Duodenal mucosa (tissue), 2 donors: ENCODE results near the gene TBATA.

Source experiments
- H3K27ac ChIP-seq: one replicate; pipeline ENCODE4 v1.7.0; 2013; ENCODE audit warnings: low read depth, low read length
- H3K27me3 ChIP-seq, 2 donors: one replicate each; pipeline ENCODE4 v1.7.0; 2013; ENCODE audit warnings: low read length in 2 of 2, control low read depth in 1 of 2; ENCODE audit not compliant: insufficient read depth in 2 of 2, control insufficient read depth in 1 of 2
- H3K36me3 ChIP-seq, 2 donors: one replicate each; pipeline ENCODE4 v1.7.0; 2013; ENCODE audit warnings: low read length in 2 of 2, control low read depth in 1 of 2; ENCODE audit not compliant: insufficient read depth in 2 of 2, control insufficient read depth in 1 of 2
- H3K4me1 ChIP-seq, 2 donors: one replicate each; pipeline ENCODE4 v1.7.0; 2013; ENCODE audit warnings: low read length in 2 of 2, control low read depth in 1 of 2; ENCODE audit not compliant: insufficient read depth in 2 of 2, control insufficient read depth in 1 of 2
- H3K4me3 ChIP-seq, 2 donors: one replicate each; pipeline ENCODE4 v1.7.0; 2013; ENCODE audit warnings: low read length in 2 of 2, low read depth in 1 of 2
- H3K9ac ChIP-seq, 2 donors: one replicate each; pipeline ENCODE4 v1.7.0; 2013; ENCODE audit warnings: low read length in 2 of 2, low read depth in 1 of 2
- H3K9me3 ChIP-seq, 2 donors: one replicate each; pipeline ENCODE4 v1.7.0; 2013; ENCODE audit warnings: low read length in 2 of 2, control low read depth in 1 of 2; ENCODE audit not compliant: control insufficient read depth in 1 of 2

TBATA gene

DNA sequence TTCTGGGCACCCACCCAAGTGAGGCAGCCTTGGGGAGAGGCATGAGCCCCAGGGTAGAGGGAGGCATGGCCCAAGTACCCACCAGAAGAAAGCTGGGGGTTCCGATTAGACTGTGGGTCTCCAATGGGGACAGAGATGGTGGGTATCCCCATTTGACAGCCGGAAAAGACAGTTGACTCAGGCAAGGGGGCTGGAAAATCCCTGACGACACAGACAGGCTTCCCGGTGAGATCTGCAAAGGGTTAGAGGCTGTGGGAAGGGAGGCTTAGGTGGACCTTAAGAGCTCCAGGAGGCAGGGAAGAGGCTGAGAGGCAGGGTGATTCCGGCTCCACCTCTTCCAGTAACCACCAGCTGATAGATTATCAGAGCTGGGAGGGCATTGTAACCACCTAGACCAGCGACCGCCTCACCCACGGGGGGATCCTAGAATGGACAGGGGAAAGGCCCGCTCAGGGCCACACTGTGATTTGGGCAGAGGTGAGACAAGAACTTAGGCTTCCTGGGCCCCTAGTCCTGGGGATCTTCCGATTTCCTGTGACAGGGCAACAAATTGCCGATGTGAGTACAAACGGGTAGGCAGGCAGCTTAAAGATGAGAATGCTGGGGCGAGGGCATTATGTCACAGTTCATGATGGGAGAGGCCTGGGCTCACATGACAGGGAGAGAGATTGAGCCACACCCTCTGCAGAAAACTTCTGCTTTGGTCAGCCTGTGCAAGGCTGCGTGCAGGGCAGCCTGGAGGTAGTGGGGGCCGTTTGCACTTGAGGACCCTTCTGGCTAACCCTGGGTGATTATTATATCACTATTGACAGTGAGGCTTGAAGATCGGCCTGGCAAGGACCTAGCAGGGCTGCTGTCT is 5.4 kb downstream of the TBATA start:
- no peak overlapping the region for H3K27ac ChIP-seq

DNA sequence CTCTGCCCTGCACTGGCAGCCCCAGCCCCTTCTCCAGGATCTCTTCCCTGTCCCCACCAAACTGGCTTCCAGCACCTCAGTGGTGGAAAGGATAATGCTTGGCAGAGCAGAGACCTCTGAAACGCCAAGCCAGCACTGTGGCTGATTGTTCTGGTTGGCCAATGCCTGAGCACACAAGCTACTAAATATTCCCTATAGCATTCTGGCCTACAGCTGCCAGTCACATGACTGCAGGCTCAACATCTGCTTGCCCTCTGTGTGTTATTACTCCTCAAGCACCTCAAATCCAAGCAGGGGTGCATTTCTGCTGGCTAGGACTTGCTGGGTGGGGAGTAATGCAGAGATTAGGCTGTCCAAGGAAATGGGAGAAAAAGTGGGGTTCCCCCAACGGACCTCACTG is 6.1 kb downstream of the TBATA start:
- H3K27me3 ChIP-seq, result peaks cover 0 to 4% of the 10 kb centered on the region in 2 donors
- H3K27ac ChIP-seq, result no peak overlapping the region
- H3K9ac ChIP-seq, result no peak overlapping the region
- H3K4me3 ChIP-seq, result no peak overlapping the region
- no peaks in the 10 kb centered on the region for H3K4me1 ChIP-seq
- no peaks in the 10 kb centered on the region for H3K36me3 ChIP-seq
- H3K9me3 ChIP-seq, result no peaks in the 10 kb centered on the region

More for the DNA sequence above, 5.4 kb downstream of the TBATA start:
- Histone ChIP-seq H3K27me3 (peaks cover 0 to 4% of the 10 kb centered on the region in 2 donors), H3K4me3 (no peak overlapping the region), H3K9ac (no peak overlapping the region), H3K9me3 (no peaks in the 10 kb centered on the region), H3K36me3 (no peaks in the 10 kb centered on the region), H3K4me1 (no peaks in the 10 kb centered on the region)

DNA sequence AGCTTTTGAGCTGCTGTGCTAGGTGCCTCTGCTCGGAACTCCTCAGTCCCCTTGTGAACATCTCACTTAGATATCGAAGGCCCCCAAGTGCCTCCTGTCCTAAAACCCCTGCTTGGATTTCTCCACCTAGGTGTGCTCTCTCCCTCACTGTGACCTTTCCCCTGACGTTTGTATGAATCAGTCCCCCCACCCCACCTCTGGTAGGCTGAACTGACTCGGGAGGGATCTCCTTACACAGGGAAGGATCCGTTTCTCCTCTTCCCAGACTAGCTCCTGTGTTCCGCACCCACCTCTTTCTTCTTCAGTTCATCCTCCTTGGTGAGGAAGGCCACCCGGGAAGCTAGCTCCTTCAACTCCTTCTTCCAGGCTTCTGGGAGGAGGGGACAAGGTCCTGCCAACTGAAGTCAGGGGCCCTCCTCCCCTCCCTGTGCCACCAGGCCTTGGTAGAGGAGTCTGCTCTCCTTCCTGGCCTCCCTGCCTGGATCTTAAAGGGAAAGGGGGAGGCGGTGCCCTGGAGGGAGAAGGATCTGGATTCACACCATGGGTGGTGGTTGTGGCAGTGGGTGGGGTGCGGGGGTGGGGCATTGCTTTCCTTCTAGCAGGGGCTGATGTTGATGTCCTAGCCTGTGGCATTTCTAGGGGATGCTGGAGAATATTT is 6.8 kb downstream of the TBATA start:
- H3K9me3 ChIP-seq, result no peaks in the 10 kb centered on the region
- H3K4me1 ChIP-seq, result no peaks in the 10 kb centered on the region
- H3K36me3 ChIP-seq, result no peaks in the 10 kb centered on the region
- no peak overlapping the region for H3K27ac ChIP-seq
- H3K4me3 ChIP-seq, result no peak overlapping the region
- H3K9ac ChIP-seq, result no peak overlapping the region
- H3K27me3 ChIP-seq, result peaks cover 0 to 4% of the 10 kb centered on the region in 2 donors

DNA sequence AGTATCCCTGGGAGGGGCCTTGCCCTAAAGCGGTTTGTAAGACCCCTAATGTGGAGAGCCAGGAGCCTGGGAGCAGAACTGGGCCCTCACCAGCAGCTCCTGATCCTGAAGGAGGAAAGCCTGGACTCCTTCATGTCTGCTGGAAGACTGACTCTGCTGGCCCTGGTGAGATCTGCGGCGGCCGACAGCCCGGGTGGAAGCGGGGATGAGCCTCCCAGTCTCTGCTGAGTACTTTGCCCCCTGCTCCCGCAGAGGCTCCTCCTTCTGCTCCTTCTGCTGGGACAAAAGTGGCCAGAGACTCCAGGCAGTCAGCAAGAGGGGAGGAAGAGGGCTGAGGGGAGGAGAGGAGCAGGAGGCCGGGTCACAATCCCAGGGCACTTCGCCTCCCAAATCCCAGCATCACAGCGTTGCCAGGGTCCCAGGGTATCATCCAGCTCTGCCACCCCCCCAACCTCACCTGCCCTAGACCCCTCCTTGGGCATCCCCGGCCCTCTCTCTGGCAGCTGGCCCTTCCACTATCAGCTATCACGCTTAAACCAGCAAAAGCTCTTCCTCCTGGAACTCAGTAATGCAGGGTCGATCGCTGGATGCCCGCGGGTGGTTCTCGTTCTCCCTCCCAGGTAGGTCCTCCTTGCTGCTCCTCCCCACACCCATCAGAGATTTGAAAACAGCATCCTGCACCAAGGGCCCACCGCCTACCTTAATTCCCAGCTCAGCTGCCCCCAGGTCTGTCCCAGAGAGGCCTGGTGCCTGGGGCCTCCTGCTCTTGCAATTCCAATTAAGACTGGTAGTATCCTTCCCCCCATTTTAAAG is 7.9 kb downstream of the TBATA start:
- H3K9ac ChIP-seq, result no peak overlapping the region
- H3K36me3 ChIP-seq, result no peaks in the 10 kb centered on the region
- no peaks in the 10 kb centered on the region for H3K4me1 ChIP-seq
- no peak overlapping the region for H3K27ac ChIP-seq
- no peak overlapping the region for H3K4me3 ChIP-seq
- no peaks in the 10 kb centered on the region for H3K9me3 ChIP-seq
- no peaks in the 10 kb centered on the region for H3K27me3 ChIP-seq

DNA sequence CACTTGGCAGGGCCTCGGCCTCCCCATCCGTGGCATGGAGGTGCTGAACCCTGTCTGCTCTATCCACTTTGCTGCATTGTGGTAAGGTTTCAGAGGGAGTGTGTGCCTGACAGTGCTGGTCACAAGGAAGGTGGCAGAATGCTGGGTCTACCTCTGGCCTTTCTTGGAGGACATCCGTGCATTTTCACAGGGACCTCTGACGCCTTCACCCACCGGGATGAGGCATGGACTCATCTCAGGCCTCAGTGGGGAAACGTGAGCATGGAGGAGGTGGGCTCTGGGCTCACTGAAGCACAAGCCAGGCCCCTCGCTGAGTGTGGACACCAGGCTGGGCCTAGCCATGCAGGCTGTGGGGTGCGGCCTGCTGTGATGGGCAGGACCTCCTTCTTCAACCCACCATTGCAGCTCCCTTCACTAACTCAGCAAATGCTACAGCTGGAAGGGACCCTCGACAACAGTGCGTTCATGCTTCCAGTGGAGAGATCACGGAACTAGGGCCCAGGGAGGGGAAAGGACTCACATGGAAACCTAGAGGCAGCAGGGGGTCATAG is 8.6 kb downstream of the TBATA start:
- Histone ChIP-seq H3K4me3 (no peak overlapping the region), H3K36me3 (no peaks in the 10 kb centered on the region), H3K4me1 (no peaks in the 10 kb centered on the region), H3K9me3 (no peaks in the 10 kb centered on the region), H3K9ac (no peak overlapping the region), H3K27me3 (no peaks in the 10 kb centered on the region), H3K27ac (no peak overlapping the region)

DNA sequence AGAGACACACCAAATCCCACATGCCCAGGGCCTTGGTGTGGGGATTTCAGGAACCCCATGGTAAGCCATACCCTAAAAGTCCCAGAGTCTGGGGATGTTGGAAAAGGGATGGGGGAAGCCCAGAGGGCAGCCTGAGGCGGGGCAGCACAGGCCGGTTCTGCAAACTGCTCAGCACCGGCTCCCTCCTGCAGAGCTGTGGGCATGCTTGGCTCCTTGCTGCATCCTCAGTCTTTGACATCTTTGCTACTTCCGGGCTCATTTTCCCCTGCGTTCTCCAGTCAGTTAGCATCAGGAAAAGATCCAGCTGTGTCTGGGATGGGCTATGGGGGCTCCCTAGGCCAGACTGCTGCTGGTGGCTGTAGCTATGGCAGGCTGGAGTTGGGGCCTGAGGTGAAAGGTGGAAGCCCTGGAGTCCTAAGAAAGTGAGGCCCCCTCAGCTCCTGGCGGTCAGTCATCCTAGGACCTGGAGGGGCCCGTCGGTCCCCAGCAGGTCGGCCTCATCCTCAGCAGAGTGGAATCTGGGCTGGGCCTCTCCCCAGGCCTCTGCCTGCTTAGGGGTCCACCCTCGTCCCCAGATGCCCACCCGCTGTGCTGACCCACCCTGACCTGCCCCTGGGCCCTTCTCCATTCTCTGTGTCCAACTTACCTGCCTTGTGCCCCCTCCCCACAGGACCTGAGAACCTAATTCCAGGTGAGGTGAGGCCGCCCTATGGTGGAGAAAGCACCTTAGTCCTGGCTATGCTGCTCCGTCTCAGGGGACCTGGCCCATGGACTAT is 9.3 kb downstream of the TBATA start:
- Histone ChIP-seq H3K27me3 (no peaks in the 10 kb centered on the region), H3K4me3 (no peak overlapping the region), H3K9me3 (no peaks in the 10 kb centered on the region), H3K27ac (no peak overlapping the region), H3K36me3 (no peaks in the 10 kb centered on the region), H3K9ac (no peak overlapping the region), H3K4me1 (no peaks in the 10 kb centered on the region)

DNA sequence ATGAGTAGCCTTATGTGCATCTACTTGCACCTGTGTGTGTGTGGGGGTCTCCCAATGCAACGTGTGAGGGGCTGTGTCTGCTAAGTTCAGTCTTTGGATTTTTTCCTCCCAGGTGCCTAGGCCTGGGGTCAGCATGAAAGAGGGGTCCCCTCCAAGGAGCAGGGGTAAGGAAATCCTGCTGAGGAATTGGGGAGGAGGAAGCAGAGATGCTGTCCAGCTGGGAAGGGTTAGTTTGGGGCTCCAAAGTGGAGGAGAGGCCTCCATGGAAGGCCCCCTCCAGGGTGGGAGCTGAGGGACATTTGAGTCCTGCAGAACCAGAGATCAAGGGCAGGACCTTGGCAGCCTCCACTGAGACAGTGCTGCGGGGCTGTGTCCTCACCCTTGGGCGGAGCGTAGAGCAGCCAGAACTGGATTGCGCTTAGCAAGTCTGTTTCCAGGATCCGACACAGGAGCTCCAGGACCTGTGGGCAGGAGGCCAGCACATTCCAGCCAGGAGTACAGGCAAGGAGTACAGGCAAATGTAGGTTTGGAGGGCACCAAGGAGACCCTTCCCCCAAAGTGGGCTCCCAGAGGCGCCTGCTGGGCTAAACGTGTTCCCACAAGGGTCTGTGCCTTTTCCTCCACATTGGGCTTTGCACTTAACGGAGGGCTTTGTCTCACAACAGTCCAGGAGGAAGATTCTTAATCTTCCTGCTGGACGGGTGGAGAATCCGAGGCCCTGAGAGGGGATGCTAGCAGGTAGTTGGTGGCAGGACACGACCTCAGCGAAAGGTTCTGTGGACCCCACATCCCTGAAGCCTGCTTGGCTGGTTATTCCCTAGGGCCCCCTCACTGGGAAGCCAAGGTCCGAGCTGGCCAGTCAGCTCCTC is 10.1 kb downstream of the TBATA start:
- Histone ChIP-seq H3K9me3 (no peaks in the 10 kb centered on the region), H3K4me3 (no peak overlapping the region), H3K36me3 (no peaks in the 10 kb centered on the region), H3K4me1 (no peaks in the 10 kb centered on the region), H3K27me3 (no peaks in the 10 kb centered on the region), H3K9ac (no peak overlapping the region), H3K27ac (no peak overlapping the region)

DNA sequence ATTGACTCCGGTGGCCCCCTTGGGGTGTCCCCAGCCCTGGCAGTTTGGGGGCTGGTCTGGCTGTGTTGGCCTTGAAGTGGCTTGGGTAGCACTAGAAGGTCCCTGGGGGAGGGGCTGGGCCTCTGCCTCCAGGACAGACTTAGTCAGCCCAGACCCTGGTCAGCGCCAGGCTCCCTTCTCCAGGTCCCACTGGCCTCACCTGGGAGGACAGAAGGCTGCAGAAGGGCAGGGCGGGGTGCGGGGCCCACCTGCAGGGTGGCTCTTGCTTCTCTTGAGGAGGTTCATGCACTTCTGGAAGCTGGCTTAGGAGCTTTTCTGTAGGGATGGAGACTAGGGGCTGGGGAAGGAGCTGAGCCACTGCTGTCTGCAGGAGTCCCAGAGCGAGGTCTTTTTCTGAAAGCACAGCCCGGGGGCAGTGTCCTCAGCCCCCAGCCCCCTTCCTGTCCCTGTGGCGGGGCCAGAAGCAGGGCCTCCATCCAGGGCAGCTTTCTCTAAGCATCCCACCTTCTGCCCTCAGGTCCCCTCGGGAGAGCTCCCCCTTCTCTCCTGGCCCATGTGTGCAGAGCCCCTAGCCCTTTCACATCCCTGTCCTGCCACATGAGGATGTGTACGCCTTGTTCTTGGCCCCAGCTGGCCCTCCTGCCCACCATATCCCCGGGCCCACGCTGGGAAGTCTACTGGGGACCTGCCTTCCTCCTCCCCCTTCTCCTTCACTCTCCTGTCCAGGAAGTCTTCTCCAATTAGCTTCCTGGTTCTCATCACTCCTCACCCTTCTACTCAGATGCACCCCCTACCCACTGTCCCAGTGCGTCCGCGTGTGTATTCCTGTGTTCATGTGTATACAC is 11.0 kb downstream of the TBATA start:
- Histone ChIP-seq H3K4me3 (no peak overlapping the region), H3K27me3 (no peaks in the 10 kb centered on the region), H3K9ac (no peak overlapping the region), H3K4me1 (no peaks in the 10 kb centered on the region), H3K27ac (no peak overlapping the region), H3K36me3 (no peaks in the 10 kb centered on the region), H3K9me3 (no peaks in the 10 kb centered on the region)
